ENCODE data around the gene FBXO28. TPM values are rescaled to one million over a fixed set of nuclear protein-coding genes. Genes with fewer than 3 reads are reported as not detected.

Gene FBXO28
- total RNA-seq, 1 donor from 2014 or later = 18.6 TPM

DNA sequence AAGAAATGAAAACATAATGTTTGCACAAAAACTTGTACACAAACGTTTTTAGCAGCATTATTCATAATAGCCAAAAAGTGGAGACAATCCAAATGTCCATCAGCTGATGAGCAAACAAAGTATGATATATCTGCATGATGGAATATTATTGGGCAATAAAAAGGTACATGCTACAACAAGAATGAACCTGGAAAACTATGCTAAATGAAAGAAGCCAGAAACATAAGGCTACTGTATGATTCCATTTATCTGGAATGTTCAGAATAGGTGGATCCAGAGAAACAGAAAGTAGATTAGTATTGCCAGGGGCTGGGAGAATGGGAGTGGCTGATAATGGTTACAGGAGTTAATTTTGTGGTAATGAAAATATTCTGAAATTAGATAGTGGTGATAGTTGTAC lies 19.0 kb downstream of the FBXO28 start:
- ATAC-seq (ENCODE audit: poor library complexity) (no peak), DNase-seq (no peak)
- intact Hi-C loops (cut with DNase I) = no loop called here

DNA sequence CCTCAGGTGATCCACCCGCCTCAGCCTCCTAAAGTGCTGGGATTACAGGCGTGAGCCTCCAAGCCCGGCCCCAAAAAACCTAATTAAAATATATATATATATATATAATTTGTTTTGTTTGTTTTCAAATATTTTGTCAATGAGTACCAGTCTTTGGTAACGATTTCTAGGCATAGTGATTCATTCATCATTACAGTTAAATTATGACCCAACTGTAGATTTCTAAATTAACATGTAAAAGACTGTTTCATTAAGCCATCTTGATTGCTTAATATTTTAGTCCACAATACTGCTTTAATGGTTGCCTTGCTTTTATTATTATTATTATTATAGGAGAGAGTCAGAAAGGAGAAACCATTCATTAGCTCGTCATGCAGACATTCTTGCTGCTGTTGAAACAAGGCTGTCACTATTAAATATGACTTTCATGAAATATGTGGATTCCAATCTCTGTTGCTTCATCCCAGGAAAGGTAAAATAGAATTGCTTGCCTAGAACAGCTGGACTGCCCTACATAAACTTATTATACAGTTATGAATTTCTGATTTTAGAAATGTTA lies 19.9 kb downstream of the FBXO28 start:
- ATAC-seq (ENCODE audit: poor library complexity) = no peak
- intact Hi-C loops (cut with DNase I) = no loop called here

DNA sequence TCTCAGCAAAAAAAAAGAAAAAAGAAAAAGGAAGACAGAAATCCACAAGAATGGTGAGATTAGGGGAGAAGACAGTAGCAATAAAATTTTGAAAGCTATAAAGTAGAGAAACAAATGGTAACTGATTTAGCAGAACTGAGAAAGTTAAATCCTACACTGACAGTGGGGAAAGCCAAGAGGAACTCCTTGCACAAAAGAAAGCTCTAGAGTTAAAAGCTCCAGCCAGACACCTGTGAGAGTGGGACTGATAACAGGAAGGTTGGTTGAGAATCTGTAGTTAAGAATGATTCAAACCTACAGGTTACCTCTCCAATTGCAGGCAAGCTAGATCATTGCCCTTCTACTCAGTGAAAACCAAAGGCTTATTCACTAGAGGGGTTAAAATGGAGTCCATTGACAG lies 23.6 kb downstream of the FBXO28 start:
- no peak for DNase-seq
- intact Hi-C loops (cut with DNase I) = no loop called here

More for the DNA sequence above, 19.9 kb downstream of the FBXO28 start:
- DNase-seq = no peak

DNA sequence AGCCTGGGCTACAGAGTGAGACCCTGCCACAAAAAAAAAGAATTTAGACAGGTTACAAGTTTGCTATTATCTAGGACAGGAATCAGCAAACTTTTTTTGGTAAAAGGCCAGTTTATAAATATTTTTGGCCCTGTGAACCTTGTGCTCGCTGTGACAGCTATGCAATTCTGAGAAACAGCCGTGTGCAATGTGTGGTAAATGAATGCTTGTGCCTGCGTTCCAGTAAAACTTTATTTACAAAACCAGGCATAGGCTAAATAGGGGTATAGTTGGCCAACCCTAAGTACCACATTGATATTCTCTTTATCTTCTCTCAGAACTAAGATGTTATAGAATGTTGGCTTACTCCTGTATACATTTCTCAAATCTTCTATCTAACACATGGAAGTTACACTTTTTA lies 24.3 kb downstream of the FBXO28 start:
- DNase-seq (no peak), ATAC-seq (ENCODE audit: poor library complexity) (no peak)
- intact Hi-C loops (cut with DNase I) = no loop called here

More for the DNA sequence above, 23.6 kb downstream of the FBXO28 start:
- ATAC-seq (ENCODE audit: poor library complexity) = no peak

DNA sequence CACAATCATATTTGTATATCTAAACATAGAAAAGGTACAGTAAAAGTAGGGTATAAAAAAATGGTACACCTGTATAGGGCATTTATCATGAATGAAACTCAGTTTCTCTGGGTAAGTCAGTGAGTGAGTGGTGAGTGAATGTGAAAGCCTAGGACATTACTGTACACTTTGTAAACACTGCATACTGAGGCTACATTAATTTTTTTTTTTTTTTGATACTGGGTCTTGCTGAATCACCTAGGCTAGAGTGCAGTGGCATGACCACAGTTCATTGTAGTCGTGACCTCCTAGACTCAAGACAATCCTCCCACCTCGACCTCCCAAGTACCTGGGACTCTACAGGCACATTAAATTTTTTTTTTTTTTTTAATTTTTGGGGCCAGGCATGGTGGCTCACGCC lies 27.8 kb downstream of the FBXO28 start:
- ATAC-seq (ENCODE audit: poor library complexity) (no peak), DNase-seq (no peak)
- intact Hi-C loops (cut with DNase I) = no loop called here

DNA sequence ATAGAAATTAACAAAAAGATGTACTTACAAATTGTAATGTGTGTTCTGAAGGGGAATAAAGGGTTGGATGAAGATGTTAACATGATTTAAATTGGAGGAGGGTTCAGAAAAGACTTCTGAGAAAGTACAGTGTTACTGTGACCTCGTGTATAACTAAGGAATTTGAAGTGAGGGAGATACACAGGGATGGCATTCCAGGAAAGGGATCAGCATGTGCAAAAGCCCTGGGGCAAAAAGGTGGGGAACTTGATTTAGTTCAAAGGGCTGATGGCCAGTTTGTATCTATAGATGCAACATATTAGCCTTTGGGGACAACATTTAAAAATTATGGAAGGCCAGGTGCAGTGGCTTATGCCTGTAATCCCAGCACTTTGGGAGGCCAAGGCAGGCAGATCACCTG lies 35.8 kb downstream of the FBXO28 start:
- intact Hi-C loops (cut with DNase I) = no loop called here
- DNase-seq (no peak), ATAC-seq (ENCODE audit: poor library complexity) (no peak)

DNA sequence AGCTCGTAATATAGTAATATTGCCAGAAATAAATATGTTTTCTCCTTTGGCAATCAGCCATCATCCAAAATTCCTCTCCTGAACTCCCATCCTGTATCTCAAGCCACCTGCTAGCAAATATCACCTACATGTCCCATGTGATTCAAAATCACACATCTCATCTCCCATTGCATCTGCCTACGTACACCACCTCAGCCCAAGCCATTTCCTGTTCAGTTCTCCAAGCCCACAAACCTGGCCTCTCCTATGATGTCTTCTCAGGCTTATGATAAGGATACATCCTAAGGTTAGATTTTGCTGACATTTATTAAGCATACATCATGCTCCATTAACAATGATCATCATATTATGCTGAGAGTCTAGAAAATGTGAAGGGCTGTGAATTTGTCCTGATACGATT lies 37.2 kb downstream of the FBXO28 start:
- DNase-seq (no peak), ATAC-seq (ENCODE audit: poor library complexity) (no peak)
- intact Hi-C loops (cut with DNase I) = no loop called here

DNA sequence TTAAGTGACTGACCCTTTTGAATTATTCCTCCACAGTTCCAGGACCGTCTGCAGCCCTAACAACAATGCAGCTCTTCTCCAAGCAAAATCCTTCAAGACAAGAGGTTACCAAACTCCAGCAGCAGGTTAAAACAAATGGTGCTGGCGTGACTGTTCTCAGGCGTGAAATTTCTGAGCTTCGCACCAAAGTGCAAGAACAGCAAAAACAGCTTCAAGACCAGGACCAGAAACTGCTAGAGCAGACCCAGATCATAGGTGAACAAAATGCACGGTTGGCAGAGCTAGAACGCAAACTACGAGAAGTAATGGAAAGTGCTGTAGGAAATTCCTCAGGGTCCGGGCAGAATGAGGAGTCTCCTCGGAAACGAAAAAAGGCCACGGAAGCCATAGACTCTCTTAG lies 43.4 kb downstream of the FBXO28 start:
- intact Hi-C loops (cut with DNase I) = no loop called here
- DNase-seq (no peak), ATAC-seq (ENCODE audit: poor library complexity) (no peak)

DNA sequence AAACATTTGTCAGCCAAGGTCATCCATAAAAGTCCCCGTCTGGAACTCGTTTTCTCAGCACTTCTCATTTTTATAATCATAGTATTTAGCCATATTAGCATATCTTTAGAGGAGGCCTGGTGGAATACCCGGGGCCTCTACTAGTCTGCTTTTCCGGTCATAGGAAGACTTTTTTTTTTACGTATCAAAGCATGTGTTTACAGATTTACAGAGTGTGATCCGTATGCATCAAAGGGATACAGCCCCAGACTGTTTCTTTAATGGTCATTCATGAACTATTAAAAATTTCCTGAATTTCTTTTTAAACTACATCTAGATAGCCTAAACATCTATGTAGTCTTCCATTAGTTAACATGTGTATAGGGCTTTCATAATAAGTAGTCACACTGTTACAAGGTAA lies 45.6 kb downstream of the FBXO28 start:
- ATAC-seq (ENCODE audit: poor library complexity) (no peak), DNase-seq (no peak)
- intact Hi-C loops (cut with DNase I) = no loop called here

DNA sequence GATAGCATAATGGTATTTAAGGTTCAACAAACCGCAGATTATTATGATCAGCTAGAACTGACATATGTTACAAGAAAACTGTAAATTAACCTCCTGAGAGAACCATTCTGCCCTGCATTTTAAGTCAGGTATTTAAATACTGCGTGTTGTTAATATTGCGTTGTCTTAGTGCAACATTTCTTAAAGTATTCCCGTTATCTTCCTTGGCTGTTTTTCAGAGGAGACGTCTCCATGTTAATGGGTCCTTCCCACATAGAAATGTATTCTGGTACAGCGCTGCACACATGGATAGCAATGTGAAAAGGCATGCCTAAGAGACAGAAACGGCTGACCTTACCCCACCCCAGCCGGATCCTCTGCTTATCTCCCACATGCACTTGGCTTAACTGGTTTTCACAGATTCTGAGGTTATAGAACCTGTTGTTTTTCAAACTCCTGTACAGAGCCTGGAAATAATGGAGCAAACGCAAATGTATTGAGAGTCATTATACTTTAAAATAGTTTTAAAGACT lies 46.3 kb downstream of the FBXO28 start:
- intact Hi-C loops (cut with DNase I) = no loop called here

DNA sequence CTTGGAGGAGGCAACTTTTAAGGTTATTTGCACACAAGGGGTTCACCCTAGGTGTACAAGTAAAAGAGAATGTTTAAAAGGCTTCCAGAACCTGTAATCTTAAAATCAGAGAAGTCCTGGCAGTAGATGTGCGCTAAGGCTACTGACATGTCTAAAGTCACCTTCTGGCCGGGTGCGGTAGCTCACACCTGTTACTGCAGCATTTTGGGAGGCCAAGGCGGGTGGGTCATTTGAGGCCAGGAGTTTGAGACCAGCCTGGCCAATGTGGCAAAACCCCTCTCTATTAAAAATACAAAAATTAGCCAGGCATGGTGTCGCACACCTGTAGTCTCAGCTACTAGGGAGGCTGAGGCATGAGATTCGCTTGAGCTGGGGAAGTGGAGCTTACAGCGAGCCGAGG lies 48.9 kb downstream of the FBXO28 start:
- ATAC-seq (ENCODE audit: poor library complexity) = no peak
- intact Hi-C loops (cut with DNase I) = no loop called here
- DNase-seq = no peak

More for the DNA sequence above, 46.3 kb downstream of the FBXO28 start:
- no peak for ATAC-seq (ENCODE audit: poor library complexity)
- no peak for DNase-seq

DNA sequence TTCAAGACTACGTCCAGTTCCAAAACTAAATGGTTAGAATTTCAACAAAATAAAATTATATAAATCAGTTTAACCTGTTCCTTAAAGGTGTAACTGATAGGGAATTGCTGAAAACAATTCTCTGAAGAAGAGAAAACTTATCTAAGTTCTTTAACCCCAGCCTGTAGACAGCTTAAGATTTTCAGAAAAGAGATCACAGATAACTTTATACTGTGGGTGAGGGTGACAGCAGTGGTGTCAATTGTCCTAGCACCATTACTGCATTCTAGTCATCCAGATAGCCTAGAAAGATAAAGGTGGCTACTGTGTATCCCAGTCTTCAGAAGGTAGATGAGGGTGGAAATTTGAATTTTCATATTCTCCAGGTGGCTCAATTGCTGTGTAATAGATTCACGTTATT lies 49.4 kb downstream of the FBXO28 start:
- ATAC-seq (ENCODE audit: poor library complexity) = no peak
- intact Hi-C loops (cut with DNase I) = no loop called here
- no peak for DNase-seq

DNA sequence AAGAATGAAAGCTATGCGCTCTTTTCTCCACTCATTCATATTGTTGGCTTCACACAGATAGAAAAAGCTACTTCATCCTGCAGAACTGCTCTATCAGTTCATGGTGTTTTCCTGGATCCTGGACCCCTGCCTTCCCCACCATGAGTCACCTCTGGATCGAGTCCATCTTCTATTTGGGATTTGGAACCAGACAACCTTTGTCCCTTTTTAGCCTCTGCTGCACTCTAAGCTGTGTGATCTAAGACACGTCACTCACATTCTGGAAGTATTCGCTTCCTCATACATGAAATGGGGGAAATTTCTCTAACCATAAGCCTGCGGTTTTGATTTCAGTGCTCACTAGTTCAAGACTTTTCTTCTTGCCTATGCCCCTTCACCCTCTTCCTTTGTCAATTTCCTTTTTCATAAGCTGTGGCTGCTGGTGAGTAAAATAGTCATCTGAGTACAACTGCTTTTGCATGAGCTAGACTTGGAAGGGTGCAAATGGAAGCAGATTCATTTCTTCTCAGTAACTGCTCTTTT lies 55.0 kb downstream of the FBXO28 start:
- intact Hi-C loops (cut with DNase I) = no loop called here
- DNase-seq (no peak), ATAC-seq (ENCODE audit: poor library complexity) (peak; percentile 85)

DNA sequence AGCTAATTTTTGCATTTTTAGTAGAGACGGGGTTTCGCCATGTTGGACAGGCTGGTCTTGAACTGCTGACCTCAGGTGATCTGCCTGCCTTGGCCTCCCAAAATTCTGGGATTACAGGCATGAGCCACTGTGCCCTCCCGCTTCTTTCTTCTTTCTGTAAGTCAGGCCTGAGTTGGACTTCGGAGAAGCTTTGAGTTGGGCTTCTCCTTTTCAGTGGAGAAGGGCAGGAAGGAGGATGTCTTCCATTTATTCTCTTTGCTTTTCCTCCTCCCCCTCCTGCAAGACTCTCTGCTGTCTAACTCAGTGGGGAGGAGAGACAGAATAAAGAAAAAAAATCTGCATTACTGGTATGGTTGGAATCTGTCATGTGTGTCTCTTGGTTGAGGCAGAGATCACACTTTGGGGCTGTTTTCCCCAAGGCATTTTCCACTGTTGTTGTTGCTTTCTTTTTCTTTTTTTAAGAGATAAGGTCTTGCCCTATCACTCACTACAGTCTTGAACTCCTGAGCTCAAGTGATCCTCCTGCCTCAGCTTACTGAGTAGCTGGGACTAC lies 55.9 kb downstream of the FBXO28 start:
- intact Hi-C loops (cut with DNase I) = loop anchor here (10.0 kb wide), 1 partner anchor 155 kb away; no protein-coding TSS in a partner anchor

DNA sequence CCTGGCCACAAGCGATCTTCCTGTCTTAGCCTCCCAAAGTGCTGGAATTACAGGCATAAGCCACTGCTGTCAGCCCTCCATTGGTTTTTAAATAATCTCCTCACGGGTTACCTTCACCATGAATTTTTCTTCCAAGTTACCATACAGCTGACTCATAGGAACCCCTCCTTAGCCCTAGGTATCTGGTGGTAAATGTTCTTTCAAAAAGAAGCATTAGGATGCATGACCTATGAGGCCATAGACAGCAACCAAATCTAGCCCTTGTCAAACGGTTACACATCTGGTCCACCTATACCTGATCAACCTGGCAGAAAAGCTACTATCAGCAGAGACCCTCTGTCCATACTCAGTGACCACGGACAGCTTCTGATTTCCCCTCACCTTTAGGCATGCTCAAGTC lies 56.4 kb downstream of the FBXO28 start:
- DNase-seq (no peak), ATAC-seq (ENCODE audit: poor library complexity) (no peak)
- intact Hi-C loops (cut with DNase I) = loop anchor here (10.0 kb wide), 1 partner anchor 154 kb away; no protein-coding TSS in a partner anchor

More for the DNA sequence above, 55.9 kb downstream of the FBXO28 start:
- DNase-seq = no peak
- ATAC-seq (ENCODE audit: poor library complexity) = no peak

DNA sequence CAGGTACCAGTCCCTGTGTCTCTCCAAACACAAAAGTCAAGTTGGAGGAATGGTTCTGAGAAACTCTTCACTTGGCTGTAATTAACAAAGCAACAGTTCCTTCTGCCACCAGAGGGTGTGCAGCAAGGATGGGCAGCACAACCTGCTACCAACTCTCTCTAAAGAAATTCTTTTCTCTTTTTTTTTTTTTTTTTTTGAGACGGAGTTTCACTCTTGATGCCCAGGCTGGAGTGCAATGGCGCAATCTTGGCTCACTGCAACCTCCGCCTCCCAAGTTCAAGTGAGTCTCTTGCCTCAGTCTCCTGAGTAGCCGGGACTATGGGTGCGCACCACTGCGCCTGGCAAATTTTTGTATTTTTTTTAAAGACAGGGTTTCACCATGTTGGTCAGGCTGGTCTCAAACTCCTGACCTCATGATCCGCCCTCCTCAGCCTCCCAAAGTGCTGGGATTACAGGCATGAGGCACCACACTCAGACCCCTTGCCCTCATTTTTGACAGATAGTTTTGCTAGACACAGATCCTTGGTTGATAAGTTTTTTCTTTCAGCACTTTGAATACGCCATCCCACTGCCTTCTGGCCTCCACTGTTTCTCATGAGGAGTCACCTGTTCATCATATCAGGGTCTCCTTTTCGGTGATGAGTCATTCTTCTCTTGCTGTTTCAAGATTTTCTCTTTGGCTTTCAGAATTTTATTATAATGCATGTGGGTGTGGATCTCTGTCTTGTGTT lies 57.0 kb downstream of the FBXO28 start:
- intact Hi-C loops (cut with DNase I) = loop anchor here (10.0 kb wide), 1 partner anchor 154 kb away; no protein-coding TSS in a partner anchor
- DNase-seq = no peak
- peak; percentile 44 for ATAC-seq (ENCODE audit: poor library complexity)

DNA sequence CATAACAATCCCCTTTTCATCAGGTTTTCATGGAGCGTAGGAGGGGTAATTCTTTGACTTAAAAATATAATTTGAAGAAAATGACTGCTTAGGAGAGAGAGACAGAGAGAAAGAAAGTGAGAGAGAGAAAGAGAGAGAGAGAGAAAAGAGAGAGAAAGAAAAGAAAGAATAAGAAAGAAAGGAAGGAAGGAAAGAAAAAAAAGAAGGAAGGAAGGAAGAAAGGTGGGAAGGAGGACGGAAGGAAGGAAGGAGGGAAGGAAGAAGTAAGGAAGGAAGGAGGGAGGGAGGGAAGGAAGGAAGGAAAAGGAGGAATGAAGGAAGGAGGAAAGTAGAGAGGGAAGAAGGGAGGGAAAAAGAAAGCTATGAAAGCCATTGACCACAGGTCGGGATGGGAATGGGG lies 58.3 kb downstream of the FBXO28 start:
- intact Hi-C loops (cut with DNase I) = loop anchor here (10.0 kb wide), 1 partner anchor 153 kb away; no protein-coding TSS in a partner anchor
- no peak for DNase-seq
- no peak for ATAC-seq (ENCODE audit: poor library complexity)

DNA sequence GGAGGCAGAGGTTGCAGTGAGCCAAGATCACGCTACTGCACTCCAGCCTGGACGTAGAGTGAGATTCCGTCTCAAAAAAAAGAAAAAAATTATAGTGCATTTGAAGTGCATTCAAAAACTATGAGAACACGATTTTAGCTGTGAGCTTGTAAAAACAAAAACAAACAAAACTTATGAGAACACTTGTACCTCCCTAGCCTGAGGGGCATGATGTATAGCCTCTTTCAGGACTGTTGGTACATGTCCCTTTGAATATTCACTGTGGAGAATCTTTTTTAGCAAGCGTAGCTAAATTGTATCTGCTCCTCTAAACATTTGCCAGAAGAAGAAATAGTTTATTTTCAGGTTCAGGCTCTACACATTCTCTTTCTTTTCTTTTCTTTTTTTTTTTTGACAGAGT lies 59.6 kb downstream of the FBXO28 start:
- DNase-seq (no peak), ATAC-seq (ENCODE audit: poor library complexity) (no peak)
- intact Hi-C loops (cut with DNase I) = loop anchor here (10.0 kb wide), 1 partner anchor 151 kb away; no protein-coding TSS in a partner anchor

DNA sequence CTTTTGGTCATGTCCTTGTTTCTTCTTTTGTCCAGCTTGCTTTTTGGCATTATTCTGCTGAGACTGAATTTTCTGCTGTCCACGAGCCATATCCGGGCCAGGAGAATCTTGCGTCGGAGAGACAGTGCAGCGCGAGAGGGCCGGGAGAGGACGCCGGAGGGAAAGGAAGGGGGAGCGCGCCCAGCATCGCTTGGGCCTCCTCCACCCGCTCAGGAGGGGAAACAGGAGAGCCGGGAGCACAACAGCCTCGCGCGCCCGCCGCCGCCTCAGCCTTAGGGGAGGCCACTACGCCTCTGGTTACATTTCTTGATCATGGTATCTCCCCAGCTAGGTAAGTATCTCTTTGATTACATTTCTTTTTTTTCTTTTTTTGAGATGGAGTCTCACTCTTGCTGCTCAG lies 61.7 kb downstream of the FBXO28 start:
- peak; percentile 79 for ATAC-seq (ENCODE audit: poor library complexity)

More for the DNA sequence above, 61.7 kb downstream of the FBXO28 start:
- peak; percentile 55 for DNase-seq
- intact Hi-C loops (cut with DNase I) = loop anchor here (10.0 kb wide), 1 partner anchor 149 kb away; no protein-coding TSS in a partner anchor
